Measurements from ENCODE around the gene PPP2R5C.

The PPP2R5C gene

DNA sequence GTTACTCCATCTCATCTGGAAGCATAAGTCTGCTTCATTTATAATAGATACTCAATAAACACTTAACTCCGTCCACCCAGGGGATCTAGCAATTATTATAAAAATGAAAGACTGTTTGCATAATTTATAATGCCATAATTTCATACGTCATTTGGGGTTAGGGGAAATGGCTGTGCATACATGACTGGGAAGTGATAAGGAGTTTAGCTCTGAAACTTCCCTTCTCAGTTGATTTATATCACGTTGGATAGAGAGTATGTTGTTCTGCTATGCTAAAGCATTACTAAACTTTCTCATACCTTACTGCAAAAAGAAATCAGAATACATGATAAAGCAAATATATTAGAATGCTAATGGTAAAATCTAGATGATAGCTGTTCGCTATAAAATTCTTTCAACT, 112.5 kb downstream of the PPP2R5C start:
- no peak for DNase-seq

DNA sequence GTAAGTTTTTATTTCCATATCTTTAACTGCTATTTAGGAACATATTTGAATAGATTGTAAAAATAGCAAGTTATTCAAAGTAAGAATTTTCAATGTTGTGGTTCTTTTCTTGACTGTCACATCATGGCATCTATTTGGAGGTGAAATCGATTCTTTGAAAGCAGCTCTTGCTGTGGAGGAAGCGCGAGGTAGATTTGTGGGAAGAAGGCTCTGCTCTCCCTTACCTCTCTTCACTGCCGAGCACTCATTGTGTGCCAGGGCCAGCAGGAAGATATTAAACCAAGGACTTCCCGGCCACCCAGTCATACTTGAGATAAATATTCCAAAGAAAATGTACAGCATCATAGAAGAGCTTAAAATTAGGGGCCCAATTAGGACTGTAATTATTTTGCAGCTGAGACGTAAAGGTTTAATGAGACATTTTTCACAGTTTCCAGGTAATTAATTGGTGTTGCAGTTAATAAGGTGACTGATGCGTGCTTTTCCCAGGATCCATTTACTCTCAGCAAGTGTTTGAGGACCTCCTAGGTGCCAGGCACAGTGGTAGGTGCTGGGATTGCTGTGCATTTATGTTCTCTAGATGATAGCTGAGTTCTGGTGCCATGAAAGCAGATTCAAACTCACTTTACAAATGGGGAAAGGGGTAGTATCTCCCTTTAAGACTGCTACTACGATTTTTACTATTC, 113.7 kb downstream of the PPP2R5C start:
- no peak for DNase-seq

DNA sequence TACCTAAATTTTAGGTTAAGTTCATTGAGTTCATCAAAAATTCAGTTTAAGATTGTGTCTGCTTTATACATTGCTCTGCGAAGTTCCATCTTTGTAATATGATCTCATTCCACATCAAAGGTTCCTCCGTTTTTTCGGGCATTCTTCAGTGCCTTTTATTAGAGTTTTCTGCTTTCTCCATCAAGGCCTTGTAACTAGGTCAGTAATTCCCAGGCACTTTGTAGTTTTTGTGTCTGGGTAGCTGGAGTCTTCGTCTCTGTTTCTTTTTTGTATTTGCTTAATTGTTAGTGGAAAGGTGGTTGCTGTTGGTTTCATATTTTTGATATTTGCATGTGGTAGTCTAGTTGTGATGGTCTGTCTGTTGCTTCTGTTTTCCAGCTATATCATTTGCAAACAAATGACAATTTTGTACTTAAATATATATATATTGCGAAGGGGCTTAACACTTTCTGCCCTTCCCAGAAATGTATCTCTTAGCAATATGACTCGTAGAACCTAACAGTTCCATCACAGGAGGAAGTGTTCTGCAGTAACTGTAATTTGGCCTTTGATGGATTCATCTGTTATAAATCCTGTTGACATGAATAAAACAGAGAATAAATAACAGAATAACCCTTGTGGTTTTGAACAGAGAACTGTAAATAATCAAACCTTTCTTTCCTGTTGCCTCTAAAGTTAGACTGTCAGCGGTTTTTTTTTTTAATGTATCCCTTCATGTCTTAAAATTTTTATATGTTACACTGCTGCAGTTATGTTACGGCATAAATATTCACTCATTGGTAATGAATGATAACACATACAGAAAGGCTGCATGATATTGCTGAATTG, 114.4 kb downstream of the PPP2R5C start:
- DNase-seq: no peak

DNA sequence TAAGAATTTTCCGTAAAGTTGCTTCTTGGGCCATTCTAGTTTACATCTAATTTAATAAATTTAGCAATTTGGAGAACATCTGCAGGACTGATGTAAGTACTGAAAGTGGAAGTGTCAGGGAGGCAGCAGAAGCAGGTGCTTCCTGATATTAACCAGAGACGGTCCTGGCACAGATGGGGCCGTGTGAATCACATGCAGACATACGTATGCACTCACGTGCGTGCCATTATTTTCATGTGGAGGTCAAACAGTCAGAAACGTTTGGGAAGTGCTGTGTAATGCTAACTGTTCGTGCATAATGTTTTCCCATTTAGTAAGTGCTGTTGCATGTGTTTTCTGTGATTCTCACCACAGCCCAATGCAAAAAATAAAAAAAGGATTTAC, 115.0 kb downstream of the PPP2R5C start:
- DNase-seq: no peak

DNA sequence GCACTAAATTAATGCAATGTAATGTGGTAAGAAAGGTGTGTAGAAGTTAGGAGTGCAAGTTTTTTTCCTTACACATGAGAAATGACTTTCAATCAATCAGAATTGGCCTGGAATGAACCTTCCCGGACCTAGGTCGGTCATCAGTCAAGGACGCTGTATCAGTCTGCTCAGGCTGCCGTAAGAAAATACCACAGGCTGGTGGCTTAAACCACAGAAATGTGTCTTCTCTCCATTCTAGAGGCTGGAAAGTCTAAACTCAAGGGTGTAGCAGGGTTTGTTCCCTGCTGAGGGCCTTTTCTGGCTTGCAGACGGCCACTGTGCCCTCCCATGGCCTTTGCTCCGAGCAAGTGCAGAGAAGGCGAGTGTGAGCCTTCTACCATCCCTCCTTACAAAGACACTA, 116.3 kb downstream of the PPP2R5C start:
- no peak for DNase-seq

DNA sequence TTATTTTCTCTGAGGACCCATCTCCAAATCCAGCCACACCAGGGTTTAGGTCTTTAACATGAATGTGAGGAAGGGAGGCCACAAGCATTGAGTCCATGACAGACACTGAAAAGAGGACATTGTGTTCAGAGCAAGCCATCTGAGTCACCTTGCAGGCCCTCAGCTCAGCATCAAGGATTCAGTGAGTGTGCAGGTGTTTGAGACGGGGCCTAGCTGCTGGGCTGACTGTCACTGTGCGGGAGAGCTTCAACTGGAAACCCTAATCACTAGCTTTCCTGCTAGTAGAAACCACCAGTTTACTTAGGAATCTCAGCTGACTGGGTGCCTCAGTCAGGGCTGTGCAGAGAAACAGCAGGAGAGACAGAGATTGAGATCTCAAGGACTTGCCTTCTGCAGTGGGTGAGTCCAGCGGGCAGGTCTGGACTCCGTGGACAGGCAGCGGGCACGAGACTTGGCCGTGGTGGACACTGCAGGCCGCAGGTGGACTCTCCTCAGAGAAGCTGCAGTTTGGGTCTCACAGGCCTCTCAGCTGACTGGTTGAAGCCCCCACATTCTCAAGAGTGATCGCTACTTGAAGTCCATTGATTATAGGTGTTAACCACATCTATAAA, 116.8 kb downstream of the PPP2R5C start:
- DNase-seq: no peak

DNA sequence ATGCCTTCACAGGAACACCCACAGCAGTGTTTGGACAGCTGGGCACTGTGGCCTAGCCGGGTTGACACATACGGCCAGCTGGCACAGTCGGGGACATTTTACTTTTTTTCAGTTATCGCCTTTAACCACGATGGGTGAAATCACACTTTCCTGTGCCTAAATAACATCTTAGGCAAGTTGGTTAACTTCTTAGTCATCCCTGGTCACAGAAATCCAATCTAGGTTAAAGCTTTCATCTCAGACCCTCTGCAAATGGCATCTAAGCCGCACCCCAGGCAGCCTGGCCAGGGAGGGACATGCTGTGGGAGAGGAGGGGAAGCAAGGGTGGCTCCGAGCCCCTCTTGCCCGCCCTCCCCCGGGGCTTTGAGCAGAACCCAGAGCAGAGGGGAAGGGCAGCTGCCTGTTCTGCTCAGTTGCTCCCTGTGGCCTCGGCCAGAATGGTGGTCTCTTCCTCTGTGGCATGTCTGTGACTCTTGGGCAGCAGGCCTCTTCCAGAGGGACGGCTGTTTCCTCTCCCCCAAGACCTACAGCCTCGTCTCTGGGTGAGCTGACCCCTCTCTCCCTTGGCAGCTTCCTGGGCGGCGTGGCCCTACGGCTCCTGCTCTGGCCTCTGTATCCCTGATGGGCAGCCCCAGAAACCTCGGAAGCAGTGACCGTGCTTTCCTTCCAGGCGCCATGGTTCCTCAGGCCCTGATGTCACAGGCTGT, 117.5 kb downstream of the PPP2R5C start:
- DNase-seq: no peak

DNA sequence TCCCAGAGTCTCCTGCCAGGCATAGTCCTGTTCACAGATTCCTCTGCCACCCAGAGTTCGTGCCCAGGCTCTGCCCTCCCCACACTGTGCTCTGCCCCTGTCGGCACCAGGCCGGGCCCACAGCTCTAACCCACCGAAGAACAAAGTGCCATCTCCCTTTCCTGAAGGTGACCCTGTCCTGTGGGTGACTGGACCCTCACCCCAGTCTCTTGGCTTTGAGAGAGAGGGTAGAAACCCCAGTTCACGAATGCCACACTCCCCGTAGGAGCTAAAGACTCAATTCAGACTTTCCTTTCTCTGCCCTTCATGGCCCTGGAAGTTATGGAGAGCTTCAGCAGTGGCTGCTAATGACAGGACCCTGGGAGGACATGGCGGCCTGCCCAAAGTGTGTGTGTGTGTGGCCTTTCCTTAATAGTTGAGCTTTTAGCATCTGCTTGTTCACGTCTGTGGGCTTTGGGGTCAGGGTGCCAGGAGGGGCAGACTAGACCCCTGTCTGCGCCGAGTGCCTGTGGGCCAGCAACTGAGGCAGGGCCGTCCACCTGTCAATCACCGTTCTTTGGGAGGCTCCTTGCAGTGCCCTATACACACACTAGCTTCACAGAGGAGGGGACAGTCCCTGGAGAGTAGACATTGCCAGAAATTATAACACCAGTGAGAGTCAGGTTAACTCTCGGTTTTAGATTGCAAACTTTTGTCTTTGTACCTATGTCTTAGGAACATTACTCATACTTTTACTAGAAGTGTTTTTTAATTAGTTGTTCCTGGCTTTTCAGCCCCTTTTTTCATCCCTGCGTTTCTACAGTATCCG, 118.2 kb downstream of the PPP2R5C start:
- no peak for DNase-seq

DNA sequence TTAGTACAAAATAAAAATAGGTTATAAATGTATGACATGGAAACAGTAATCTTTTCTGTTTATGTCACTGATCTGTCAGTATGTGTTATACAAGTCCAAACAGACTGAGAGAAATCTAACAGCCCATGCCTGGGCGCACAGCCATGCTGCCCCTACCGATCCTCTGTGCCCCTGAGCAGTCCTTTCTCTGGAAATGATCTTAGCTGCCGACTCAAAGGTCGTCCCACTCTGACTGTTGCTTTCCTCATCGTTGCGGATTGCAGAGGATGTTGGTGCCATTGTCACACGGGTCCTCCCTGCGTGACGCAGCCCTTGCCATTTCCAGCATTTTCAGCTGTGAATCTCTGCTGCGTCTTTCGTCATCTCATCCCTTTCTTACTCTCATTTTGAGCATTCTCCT, 119.9 kb downstream of the PPP2R5C start:
- no peak for DNase-seq

DNA sequence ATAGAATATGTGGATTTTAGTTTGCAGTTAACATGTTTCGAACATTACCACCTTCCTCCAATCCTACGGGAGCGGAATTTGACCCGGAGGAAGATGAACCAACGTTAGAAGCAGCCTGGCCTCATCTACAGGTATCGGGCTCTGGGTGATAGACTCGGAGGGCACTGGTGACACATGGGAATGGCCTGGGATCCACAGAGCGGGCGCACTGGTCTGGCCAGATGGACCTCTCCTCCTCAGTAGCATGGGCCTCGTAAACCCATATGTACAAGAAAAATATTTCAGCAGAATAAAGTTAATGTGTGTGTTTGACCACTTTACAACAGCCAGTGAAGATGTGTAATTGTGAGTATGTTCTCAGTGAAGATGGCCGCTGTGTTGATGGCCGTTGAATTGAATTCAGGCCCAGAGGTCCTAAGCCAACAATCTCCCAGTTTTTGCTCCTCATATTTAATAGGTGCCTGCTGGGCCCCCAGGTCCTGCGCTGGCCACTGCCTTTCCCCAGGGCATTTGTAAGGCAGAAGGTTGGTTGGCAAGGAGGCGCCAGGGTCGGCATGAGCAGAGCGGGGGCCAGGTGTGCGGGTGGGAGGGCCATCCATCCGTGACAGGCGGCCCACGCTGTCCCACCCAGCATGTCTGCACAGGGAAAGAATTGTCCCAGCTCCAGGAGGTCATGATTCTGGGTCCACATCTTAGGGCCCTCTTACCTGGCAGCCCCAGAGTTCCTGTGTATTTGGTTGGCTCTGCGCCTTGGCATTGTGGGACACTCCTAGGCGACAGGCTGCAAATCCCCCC, 120.8 kb downstream of the PPP2R5C start:
- DNase-seq: no peak

DNA sequence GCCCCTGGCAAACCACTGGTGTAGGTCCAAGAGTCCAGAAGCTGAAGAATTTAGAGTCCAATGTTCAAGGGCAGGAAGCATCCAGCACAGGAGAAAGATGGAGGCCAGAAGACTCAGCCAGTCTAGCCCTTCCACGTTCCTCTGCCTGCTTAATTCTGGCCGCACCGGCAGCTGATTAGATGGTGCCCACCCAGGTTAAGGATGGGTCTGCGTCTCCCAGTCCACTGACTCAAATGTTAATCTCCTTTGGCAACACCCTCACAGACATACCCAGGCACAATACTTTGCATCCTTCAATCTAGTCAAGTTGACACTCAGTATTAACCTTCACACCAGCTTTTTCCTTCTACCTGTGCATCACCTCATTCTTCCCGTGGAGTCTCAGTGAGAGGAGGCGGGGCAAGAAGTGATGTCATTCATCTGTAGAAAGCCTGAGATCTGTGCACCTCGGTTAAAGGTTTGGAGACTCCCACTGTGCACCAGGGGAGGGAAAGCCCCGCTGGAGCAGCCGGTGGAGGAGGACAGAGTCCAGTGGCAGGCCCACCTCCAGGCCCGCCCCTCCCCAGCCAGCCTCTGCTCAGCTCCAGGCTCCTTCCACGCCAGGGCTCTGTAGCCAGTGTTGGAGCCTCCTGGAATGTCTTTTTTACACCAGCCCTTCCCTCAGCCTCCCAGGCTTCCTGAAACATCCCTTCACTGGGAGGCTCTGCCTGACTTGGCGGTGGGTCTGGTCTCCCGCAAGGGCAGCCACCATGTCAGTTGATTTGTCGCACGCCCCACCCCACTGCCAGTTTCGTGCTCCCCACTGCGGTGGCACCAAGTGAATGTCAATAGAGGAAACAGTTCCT, 122.8 kb downstream of the PPP2R5C start:
- DNase-seq: no peak

DNA sequence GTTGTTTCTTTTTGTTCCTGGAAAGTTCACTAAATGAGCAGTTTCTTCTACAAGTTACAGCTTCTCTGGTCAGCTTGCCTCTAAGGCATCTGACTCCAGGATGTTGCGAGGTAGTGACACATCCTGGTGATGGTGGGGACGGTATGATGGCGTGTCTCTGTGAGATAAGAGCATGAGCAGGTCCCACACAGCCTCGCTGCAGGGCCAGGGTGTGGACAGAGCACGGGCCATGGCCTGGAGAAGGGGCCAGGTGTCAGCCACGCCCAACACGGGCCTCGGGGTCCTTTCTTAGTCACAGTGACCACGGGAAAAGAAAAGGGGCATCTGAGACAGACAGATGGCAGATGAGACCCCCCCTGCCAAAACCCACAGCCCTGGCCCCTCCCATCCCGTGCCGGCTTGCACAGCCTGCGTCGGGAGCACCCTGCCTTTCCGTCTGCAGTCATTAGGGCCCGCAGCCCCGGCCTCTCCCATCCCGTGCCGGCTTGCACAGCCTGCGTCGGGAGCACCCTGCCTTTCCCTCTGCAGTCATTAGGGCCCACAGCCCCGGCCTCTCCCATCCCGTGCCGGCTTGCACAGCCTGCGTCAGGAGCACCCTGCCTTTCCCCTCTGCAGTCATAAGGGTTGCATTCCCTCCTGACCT, 123.5 kb downstream of the PPP2R5C start:
- DNase-seq: no peak

DNA sequence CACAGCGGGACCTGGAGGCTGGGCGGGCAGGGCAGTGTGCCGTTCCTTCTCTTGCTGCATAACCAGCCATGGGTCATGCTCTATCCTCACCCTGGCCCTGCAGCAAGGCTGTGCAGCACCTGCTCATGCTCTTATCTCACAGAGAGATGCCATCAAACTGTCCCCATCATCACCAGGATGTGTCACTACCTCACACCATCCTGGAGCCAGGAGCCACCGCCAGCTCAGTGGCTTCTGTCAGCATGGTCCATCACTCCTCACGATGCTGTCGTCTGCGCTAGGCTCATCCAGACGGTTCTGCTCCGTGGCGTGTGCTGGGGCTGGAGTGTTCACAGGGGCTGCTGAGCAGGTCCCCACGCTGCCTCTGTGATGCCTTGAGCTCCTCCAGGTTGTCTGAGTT, 125.7 kb downstream of the PPP2R5C start:
- no peak for DNase-seq

DNA sequence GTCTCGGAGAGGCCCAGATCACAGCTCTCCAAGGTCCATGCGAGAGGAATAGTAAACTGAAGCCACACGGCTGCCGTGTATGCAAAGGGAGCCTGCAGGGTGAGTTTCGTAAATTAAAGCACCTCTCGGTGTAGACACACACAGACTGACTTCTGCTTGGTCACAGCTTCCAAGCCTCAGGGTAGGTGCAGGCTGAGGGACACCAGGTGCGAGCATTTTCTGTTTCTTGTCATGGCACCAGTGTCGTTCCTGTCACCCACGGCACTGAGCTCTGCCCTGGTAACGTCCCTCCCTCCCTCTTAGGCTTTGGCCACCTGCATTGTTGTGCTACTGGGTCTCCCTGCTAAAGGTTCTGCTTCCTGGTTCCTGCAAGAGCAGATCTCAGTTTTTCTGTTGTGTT, 126.7 kb downstream of the PPP2R5C start:
- DNase-seq: no peak

DNA sequence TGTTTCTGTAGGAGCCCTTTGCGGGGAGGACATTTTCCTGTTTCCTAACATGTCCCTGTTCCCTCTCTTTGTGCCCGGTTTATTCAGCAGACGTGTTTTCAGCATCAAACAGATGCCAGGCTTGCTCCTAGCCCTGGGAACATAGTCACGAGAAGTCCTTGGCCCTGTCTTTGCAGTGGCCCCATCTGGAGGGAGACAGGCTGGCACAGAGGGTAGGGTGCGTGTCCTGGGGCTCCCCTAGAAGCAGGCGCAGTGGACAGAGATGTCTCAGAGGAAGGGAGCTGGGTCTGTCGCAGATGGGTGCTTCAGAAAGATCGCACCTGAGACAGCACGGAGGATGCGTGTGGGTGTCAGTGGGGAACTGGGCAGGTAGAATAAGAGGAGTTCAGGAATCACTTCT, 127.9 kb downstream of the PPP2R5C start:
- no peak for DNase-seq

DNA sequence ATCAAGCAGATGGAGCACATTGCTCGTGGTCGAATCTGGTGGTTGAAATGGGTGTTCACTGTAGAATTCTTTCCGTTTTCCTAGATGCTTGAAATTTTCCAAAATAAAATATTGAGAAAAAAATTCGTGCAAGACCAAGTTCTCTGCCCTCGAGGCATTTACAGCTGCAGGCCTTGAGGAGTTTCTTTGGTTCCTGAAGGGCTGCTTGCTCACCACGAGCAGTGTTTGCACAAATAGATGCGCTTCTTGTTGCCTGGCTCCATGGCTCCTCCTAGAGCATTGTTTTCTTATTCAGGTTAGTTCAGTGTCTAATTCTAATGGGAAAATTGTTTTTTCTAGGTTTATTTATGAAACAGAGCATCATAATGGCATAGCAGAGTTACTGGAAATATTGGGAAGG, 128.4 kb downstream of the PPP2R5C start:
- no peak for DNase-seq

DNA sequence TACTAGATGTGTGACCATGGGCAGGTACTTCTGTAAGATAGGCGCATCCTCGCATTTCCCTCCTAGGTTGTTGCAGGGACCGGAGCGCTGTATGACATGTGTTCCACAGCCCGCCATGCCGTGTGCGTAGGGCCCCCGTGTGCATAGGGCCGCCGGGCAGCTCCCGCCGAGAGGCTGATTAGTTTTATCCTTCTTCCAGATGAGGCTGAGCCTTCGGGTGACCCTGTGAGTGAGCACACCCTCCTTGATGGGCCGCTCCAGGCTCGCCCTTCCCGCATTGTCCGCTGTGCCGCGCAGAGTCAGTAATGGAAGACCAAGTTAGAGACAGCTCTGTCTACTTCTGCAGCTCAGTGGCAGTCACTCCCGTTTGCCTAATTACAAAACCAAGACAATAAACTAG, 130.0 kb downstream of the PPP2R5C start:
- no peak for DNase-seq

DNA sequence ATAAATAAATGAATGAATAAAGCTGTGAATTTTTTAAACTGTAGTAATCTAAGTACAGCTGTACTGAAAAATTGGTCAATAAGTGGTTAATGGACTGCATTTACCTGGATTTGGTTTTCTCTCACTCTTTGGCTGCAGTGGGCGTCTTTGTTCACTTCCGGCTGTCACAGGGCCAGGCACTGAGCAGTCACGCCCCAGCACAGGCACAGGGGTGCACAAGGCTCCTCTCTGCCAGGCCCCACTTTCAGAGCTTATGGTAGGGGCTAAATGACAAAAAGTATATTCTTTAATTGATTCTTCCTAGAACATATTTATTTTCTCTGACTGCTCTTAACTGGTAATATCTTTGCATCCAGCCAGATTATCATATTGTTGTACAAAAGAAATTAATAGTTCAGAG, 132.2 kb downstream of the PPP2R5C start:
- DNase-seq: no peak

DNA sequence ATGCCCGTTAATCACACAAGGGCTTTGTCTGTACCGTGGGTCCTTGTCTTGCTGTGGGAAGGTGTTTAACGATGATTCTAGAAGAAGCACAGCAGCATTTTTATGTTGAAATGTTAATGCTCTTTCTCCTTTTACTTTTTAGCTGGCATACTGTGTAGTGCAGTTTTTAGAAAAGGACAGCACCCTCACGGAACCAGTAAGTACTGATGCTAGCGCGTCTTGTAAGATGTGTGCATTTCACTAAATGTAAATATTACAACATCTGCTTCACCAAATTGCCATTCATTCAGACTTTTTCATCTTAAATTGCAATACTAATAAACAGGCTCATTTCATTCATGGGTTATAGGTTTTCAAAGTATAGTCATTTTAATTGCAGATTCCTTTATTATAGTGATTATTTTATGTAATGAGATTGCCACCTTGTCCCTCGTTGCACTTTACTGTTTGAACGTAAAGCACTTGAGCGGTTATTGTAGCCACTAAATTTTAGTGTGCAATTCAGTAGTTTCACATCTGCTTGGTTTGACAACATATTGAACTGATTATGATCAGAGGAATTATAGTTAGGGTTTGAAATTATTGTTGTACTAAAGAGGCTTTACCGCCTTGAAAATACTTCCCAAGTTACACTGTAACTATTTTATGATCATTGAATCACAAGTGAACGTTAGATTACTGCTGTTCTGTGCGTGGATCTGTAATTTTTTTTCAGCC, 133.0 kb downstream of the PPP2R5C start:
- no peak for DNase-seq

DNA sequence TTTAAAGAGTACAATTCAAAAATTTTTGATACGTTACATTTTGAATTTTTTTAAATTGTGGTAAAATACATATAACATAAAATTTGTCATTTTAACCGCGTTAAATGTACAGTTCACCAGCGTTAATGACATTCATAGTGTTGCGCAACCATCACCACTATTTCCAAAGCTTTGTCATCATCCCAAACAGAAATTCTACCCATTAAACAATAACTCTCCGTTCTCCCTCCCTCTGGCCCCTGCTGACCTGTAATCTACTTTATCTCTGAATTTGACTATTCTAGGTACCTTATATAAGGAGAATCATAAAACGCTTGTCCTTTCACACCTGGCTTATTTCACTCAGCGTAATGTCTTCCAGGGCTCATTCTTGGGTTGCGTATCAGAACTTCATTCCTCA, 133.7 kb downstream of the PPP2R5C start:
- no peak for DNase-seq
